HCT116 (cell line): Measurements from ENCODE around the gene GPS1. TPM values are rescaled to one million over a fixed set of nuclear protein-coding genes. Genes with fewer than 3 reads are reported as not detected.
A peak's percentile ranks its signal among the peaks of the same experiment; 100 is the strongest.

Experiments used
- ATAC-seq: fragments of 200-7000 bp; cut with Tn5 transposase; 2 replicates; pipeline ENCODE4 v1.9.1; 2020; ENCODE audit warnings: mild to moderate bottlenecking, moderate library complexity
- BruUV-seq: library from RNA; stranded (reverse); fragments of 400-500 nt; replicated peaks from 2 replicates; lab custom pipeline; 2021; lab: Mats Ljungman, UMichigan
- CTCF ChIA-PET: fragments of 300-600 bp; sonication (Branson Sonifier 250); formaldehyde crosslinking; loops from one replicate; lab custom pipeline; 2021; ENCODE audit warnings: antibody characterized with exemption; lab: Charles Lee
- POLR2A ChIA-PET: fragments of 300-600, 350-600 bp; sonication (Branson Sonifier 250); formaldehyde crosslinking; loops from one replicate; lab custom pipeline; 2021; ENCODE audit warnings: antibody characterized with exemption; lab: Charles Lee
- RAD21 ChIA-PET, 2 experiments: fragments of 300-600 bp; sonication (Branson Sonifier 250); formaldehyde crosslinking; loops; one replicate each; lab custom pipeline; 2023; ENCODE audit warnings: low total read pairs in 2 of 2; ENCODE audit not compliant: uncharacterized antibody in 2 of 2, unreplicated experiment in 2 of 2, low non-redundant PET in 1 of 2; lab: Charles Lee
- DNase-seq: peaks from one replicate; pipeline ENCODE4 v3.0.0-alpha.2; 2010; ENCODE audit warnings: low read depth, low spot score
- H2AFZ ChIP-seq: fragments of 200-600 bp; shearing (Covaris generic), sonication (generic); 2 replicates; pipeline ENCODE4 v1.6.1; 2017; ENCODE audit warnings: low read depth, mixed run types, mixed read lengths, antibody characterized with exemption, low read length; ENCODE audit not compliant: poor library complexity, severe bottlenecking
- H3K27ac ChIP-seq: 2 replicates; pipeline ENCODE4 v1.5.1; 2012; ENCODE audit warnings: low read depth, low read length
- H3K27me3 ChIP-seq: fragments of 200-600 bp; sonication (generic); 2 replicates; pipeline ENCODE4 v1.6.1; 2016; ENCODE audit warnings: mixed run types, low read length, mixed read lengths; ENCODE audit not compliant: insufficient read depth
- H3K36me3 ChIP-seq, 2 experiments: fragments of 200-500 bp in 1 of 2; fragments of 200-600 bp in 1 of 2; sonication (Bioruptor generic) in 1 of 2; sonication (generic) in 1 of 2; 2 replicates each; pipeline versions ENCODE4 v1.5.1 to v1.6.1; 2014 to 2016; ENCODE audit warnings: low read length in 2 of 2, inconsistent platforms in 1 of 2, mixed read lengths in 1 of 2, mixed run types in 1 of 2; ENCODE audit not compliant: insufficient read depth in 2 of 2, control insufficient read depth in 1 of 2
- H3K4me1 ChIP-seq, 2 experiments: fragments of 200-600 bp in 1 of 2; sonication (generic) in 1 of 2; 2 replicates each; pipeline versions ENCODE4 v1.5.1 to v1.6.1; 2012 to 2017; ENCODE audit warnings: low read length in 2 of 2, inconsistent platforms in 1 of 2, mild to moderate bottlenecking in 1 of 2, mixed read lengths in 1 of 2, mixed run types in 1 of 2, moderate library complexity in 1 of 2; ENCODE audit not compliant: insufficient read depth in 2 of 2, control insufficient read depth in 1 of 2
- H3K4me2 ChIP-seq: fragments of 200-600 bp; sonication (generic); 2 replicates; pipeline ENCODE4 v1.6.1; 2017; ENCODE audit warnings: mixed run types, low read length, mixed read lengths
- H3K4me3 ChIP-seq, 2 experiments: fragments of 200-600 bp in 1 of 2; sonication (generic) in 1 of 2; replicated peaks in 1 of 2; 2 replicates each; pipeline ENCODE4 v1.5.1; 2011 to 2016; ENCODE audit warnings: low read length in 2 of 2, control low read depth in 1 of 2, low read depth in 1 of 2, mild to moderate bottlenecking in 1 of 2, mixed read lengths in 1 of 2, mixed run types in 1 of 2
- H3K79me2 ChIP-seq: fragments of 200-600 bp; sonication (generic); 2 replicates; pipeline ENCODE4 v1.6.1; 2017; ENCODE audit warnings: mild to moderate bottlenecking, mixed run types, low read length, moderate library complexity, mixed read lengths; ENCODE audit not compliant: insufficient read depth
- H3K9ac ChIP-seq: fragments of 200-600 bp; sonication (generic); 2 replicates; pipeline ENCODE4 v1.6.1; 2016; ENCODE audit warnings: low read length, mixed read lengths
- H3K9me2 ChIP-seq: fragments of 200-600 bp; sonication (generic), shearing (Covaris generic); 2 replicates; pipeline ENCODE4 v1.6.1; 2017; ENCODE audit warnings: mixed run types, mild to moderate bottlenecking, moderate library complexity; ENCODE audit not compliant: insufficient read depth
- H3K9me3 ChIP-seq, 2 experiments: fragments of 200-500 bp in 1 of 2; fragments of 200-600 bp in 1 of 2; sonication (Bioruptor generic) in 1 of 2; sonication (generic) in 1 of 2; 2 replicates each; pipeline ENCODE4 v1.6.1; 2014 to 2017; ENCODE audit warnings: low read length in 2 of 2, mixed read lengths in 2 of 2, inconsistent platforms in 1 of 2, low read depth in 1 of 2, mild to moderate bottlenecking in 1 of 2, mixed run types in 1 of 2, moderate library complexity in 1 of 2; ENCODE audit not compliant: control insufficient read depth in 1 of 2, insufficient read depth in 1 of 2
- H4K20me1 ChIP-seq: fragments of 200-600 bp; sonication (generic), shearing (Covaris generic); 2 replicates; pipeline ENCODE4 v1.6.1; 2017; ENCODE audit warnings: mixed run types, mild to moderate bottlenecking, moderate library complexity; ENCODE audit not compliant: insufficient read depth
- ELF1 ChIP-seq: IDR thresholded peaks from 2 replicates; pipeline ENCODE4 v1.6.1; 2012; ENCODE audit warnings: low read depth, borderline replicate concordance
- SP1 ChIP-seq: IDR thresholded peaks from 2 replicates; pipeline ENCODE4 v1.6.1; 2012; ENCODE audit warnings: low read depth
- TCF7L2 ChIP-seq: IDR thresholded peaks from 2 replicates; pipeline ENCODE4 v1.7.0; 2011; ENCODE audit warnings: borderline replicate concordance, inconsistent platforms; ENCODE audit not compliant: insufficient read depth, insufficient read length; ENCODE audit errors: extremely low read depth
- YY1 ChIP-seq: IDR thresholded peaks from 2 replicates; pipeline ENCODE4 v1.6.1; 2011; ENCODE audit warnings: low read length, low read depth, moderate library complexity, mild to moderate bottlenecking; ENCODE audit not compliant: insufficient replicate concordance; ENCODE audit errors: extremely low read depth
- intact Hi-C: fragments of 100-400 bp; cut with micrococcal nuclease; formaldehyde crosslinking; loops from 2 replicates; pipeline ENCODE4 v1.10.0; 2022
- total RNA-seq: library from RNA; stranded (reverse); gene quantifications from one replicate; pipeline ENCODE4 v1.2.1, GENCODE V29; 2021; ENCODE audit not compliant: unreplicated experiment
- TF ChIP-seq, protein P1 (sequence below): IDR thresholded peaks from 2 replicates; pipeline ENCODE4 v1.6.1; 2012
- TF ChIP-seq, protein P2 (sequence below): IDR thresholded peaks from 2 replicates; pipeline ENCODE4 v1.6.1; 2012; ENCODE audit warnings: low read depth

Gene GPS1
- total RNA-seq, 1 experiment from 2014 or later: 205 TPM

DNA sequence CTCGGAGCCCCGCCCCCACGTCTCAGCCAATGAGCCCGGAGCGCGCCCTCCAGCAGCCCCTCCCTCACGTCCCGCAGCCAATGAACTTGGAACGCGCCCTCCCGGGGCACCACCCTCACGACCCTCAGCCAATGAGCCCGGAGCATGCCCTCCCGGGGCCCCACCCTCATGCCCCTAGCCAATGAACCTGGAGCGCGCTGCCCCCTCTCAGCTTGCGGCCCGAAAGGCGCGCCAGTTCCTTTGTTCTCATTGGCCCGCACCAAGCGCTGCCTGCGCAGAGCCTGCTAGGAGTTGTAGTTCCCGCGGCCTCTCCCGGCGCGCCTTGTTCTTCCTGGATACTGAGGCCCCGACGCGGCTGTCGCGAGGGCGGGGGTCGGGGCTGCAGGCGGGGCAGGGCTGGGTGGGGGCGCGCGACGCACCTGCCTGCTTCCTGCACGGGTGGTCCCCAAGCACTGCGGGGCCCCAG lies 28.7 kb upstream of the GPS1 start, which contains the start of gene LRRC45:
TSS of gene LRRC45 (plus strand) at position 325 of the 466 bp plus-strand sequence. CDS start 339 bp downstream, outside the sequence.
- POLR2A ChIA-PET: interaction anchor here (0.6 to 1.9 kb wide), 16 partner anchors 8 to 473 kb away, joined by 3 to 6 read pairs (median 4); partner anchors contain the start of genes DCXR, MAFG and RAC3
- RAD21 ChIA-PET: interaction anchor here (0.6 to 5.3 kb wide), 8 partner anchors 15 to 288 kb away, joined by 3 to 50 read pairs (median 8); partner anchors contain the start of genes NOTUM (in 2 of the 2) and DCXR (in 1 of the 2)

More for the DNA sequence above, 28.7 kb upstream of the GPS1 start, which contains the start of gene LRRC45:
- Histone ChIP-seq H3K9ac (peak within 1 kb of the TSS; percentile 98), H3K4me2 (peak within 1 kb of the TSS; percentile 99), H3K27me3 (no peaks in the 10 kb centered on the region), H3K79me2 (peaks cover 46% of the 10 kb centered on the region), H3K36me3 (peaks cover 0 to 9% of the 10 kb centered on the region in 2 experiments; a peak in 1 of 4 replicates), H3K4me1 (peaks cover 29 to 47% of the 10 kb centered on the region in 2 experiments), H4K20me1 (peaks cover 4% of the 10 kb centered on the region; the same call in 1 of the 2 replicates), H3K4me3 (peak within 1 kb of the TSS; percentile 89 to 100), H3K27ac (peak within 1 kb of the TSS; percentile 96), H3K9me2 (no peaks in the 10 kb centered on the region), H2AFZ (no peak within 1 kb of the TSS), H3K9me3 (no peaks in the 10 kb centered on the region)
- BruUV-seq: no TSS peak
- CTCF ChIA-PET: interaction anchor here (0.6 to 5.3 kb wide), 20 partner anchors 7 to 347 kb away, joined by 3 to 151 read pairs (median 5); partner anchors contain the start of genes ARHGDIA, DCXR, MAFG and NOTUM
- intact Hi-C loops: loop anchor here (1.0 to 5.0 kb wide), 3 partner anchors 8 to 729 kb away; partner anchors contain the start of genes PCYT2, RAC3 and TBCD
- DNase-seq (peak; percentile 100), ATAC-seq (peak; percentile 87)
- TF ChIP-seq YY1: no peak
- TF ChIP-seq, protein P1, sequence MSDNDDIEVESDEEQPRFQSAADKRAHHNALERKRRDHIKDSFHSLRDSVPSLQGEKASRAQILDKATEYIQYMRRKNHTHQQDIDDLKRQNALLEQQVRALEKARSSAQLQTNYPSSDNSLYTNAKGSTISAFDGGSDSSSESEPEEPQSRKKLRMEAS: peak; percentile 34; the same call in 1 of the 2 replicates
- TF ChIP-seq TCF7L2: peak; percentile 22
- peak; percentile 99 for TF ChIP-seq SP1
- no peak; the same call in 1 of the 2 replicates for TF ChIP-seq ELF1
- TF ChIP-seq, protein P2, sequence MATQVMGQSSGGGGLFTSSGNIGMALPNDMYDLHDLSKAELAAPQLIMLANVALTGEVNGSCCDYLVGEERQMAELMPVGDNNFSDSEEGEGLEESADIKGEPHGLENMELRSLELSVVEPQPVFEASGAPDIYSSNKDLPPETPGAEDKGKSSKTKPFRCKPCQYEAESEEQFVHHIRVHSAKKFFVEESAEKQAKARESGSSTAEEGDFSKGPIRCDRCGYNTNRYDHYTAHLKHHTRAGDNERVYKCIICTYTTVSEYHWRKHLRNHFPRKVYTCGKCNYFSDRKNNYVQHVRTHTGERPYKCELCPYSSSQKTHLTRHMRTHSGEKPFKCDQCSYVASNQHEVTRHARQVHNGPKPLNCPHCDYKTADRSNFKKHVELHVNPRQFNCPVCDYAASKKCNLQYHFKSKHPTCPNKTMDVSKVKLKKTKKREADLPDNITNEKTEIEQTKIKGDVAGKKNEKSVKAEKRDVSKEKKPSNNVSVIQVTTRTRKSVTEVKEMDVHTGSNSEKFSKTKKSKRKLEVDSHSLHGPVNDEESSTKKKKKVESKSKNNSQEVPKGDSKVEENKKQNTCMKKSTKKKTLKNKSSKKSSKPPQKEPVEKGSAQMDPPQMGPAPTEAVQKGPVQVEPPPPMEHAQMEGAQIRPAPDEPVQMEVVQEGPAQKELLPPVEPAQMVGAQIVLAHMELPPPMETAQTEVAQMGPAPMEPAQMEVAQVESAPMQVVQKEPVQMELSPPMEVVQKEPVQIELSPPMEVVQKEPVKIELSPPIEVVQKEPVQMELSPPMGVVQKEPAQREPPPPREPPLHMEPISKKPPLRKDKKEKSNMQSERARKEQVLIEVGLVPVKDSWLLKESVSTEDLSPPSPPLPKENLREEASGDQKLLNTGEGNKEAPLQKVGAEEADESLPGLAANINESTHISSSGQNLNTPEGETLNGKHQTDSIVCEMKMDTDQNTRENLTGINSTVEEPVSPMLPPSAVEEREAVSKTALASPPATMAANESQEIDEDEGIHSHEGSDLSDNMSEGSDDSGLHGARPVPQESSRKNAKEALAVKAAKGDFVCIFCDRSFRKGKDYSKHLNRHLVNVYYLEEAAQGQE: no peak
